Measurements from ENCODE around the gene CACNB2. TPM values are rescaled to one million over a fixed set of nuclear protein-coding genes. Genes with fewer than 3 reads are reported as not detected.
"Not testable (repeated sequence)": the region's sequence is repeated elsewhere in the genome, so short reads cannot be mapped to it uniquely, and the experiment has no call there.

Gene CACNB2
- total RNA-seq, 4 donors from 2014 or later, result 0.81 to 13.9 (median 4.5) TPM

GRCh38 chr10:18155321-18155720, 15.1 kb downstream of the CACNB2 start:
- H3K4me1 ChIP-seq, result no peaks in the 10 kb centered on the region

GRCh38 chr10:18156797-18157196, 16.6 kb downstream of the CACNB2 start:
- H3K4me1 ChIP-seq; H3K27me3 ChIP-seq; H3K4me3 ChIP-seq (replicated peaks in 1 of 3); H3K27ac ChIP-seq; H3K36me3 ChIP-seq; DNase-seq; H3K9me3 ChIP-seq; intact Hi-C loops (cut with DNase I): not testable (repeated sequence)
- WGBS, 2 donors, result 95 to 96% methylated on average over 8 of the region's 8 CpGs

More at GRCh38 chr10:18155321-18155720, 15.1 kb downstream of the CACNB2 start:
- no peaks in the 10 kb centered on the region for H3K36me3 ChIP-seq
- intact Hi-C loops (cut with DNase I), result no loop called here
- no peak overlapping the region for H3K27ac ChIP-seq
- TF ChIP-seq CTCF (IDR thresholded peaks at IDR 0.05), result no peak
- no peak for TF ChIP-seq POLR2A (IDR thresholded peaks at IDR 0.05)
- no peaks in the 10 kb centered on the region for H3K9me3 ChIP-seq
- DNase-seq, result no peak
- no peaks in the 10 kb centered on the region for H3K27me3 ChIP-seq
- no peak overlapping the region for H3K4me3 ChIP-seq (replicated peaks in 1 of 3)

GRCh38 chr10:18157881-18158280, 17.7 kb downstream of the CACNB2 start:
- DNase-seq, result no peak
- TF ChIP-seq POLR2A (IDR thresholded peaks at IDR 0.05), result no peak
- TF ChIP-seq CTCF (IDR thresholded peaks at IDR 0.05), result no peak
- Histone ChIP-seq H3K4me1 (no peaks in the 10 kb centered on the region), H3K4me3 (replicated peaks in 1 of 3) (no peak overlapping the region), H3K36me3 (no peaks in the 10 kb centered on the region), H3K27me3 (no peaks in the 10 kb centered on the region), H3K9me3 (no peaks in the 10 kb centered on the region), H3K27ac (no peak overlapping the region)
- 82 to 86% methylated on average over 3 of the region's 3 CpGs for WGBS, 2 donors
- intact Hi-C loops (cut with DNase I), result no loop called here

- Histone ChIP-seq H3K27ac (no peak overlapping the region), H3K4me3 (replicated peaks in 1 of 3) (no peak overlapping the region), H3K4me1 (no peaks in the 10 kb centered on the region), H3K36me3 (no peaks in the 10 kb centered on the region), H3K9me3 (no peaks in the 10 kb centered on the region), H3K27me3 (no peaks in the 10 kb centered on the region)
- no peak for DNase-seq
- intact Hi-C loops (cut with DNase I), result no loop called here
- TF ChIP-seq POLR2A (IDR thresholded peaks at IDR 0.05) (no peak), CTCF (IDR thresholded peaks at IDR 0.05) (no peak)
- whole genome bisulfite sequencing, 2 donors, result 74 to 82% methylated on average over 2 of the region's 2 CpGs
Observed at GRCh38 chr10:18158773-18159265, 18.6 kb downstream of the CACNB2 start.

GRCh38 chr10:18159557-18159956, 19.3 kb downstream of the CACNB2 start:
- Histone ChIP-seq H3K27ac (no peak overlapping the region), H3K36me3 (no peaks in the 10 kb centered on the region), H3K4me1 (no peaks in the 10 kb centered on the region), H3K27me3 (no peaks in the 10 kb centered on the region), H3K4me3 (replicated peaks in 1 of 3) (no peak overlapping the region), H3K9me3 (no peaks in the 10 kb centered on the region)
- DNase-seq, result no peak
- no peak for TF ChIP-seq POLR2A (IDR thresholded peaks at IDR 0.05)
- no peak for TF ChIP-seq CTCF (IDR thresholded peaks at IDR 0.05)
- 87 to 92% methylated on average over 5 of the region's 5 CpGs for WGBS, 2 donors
- intact Hi-C loops (cut with DNase I), result no loop called here
